ENCODE data around the gene KCNQ1OT1. TPM values are rescaled to one million over a fixed set of nuclear protein-coding genes. Genes with fewer than 3 reads are reported as not detected.

The KCNQ1OT1 gene
- total RNA-seq, 1 experiment from 2014 or later: 1.2 TPM

GRCh38 chr11:2702771-2703362 is 3.1 kb upstream of the KCNQ1OT1 start:
- no peak overlapping the region for H4K91ac ChIP-seq (ENCODE audit: insufficient read length, low read depth, low read length)
- no peak overlapping the region for H2BK120ac ChIP-seq (ENCODE audit: low read depth, low read length, poor library complexity, severe bottlenecking)
- H3K27ac ChIP-seq (ENCODE audit: insufficient read length, low read depth, low read length): no peak overlapping the region
- H3K27me3 Mint-ChIP-seq (ENCODE audit: low read depth): peaks cover 83% of the 10 kb centered on the region
- no peak overlapping the region for H3K9ac ChIP-seq (ENCODE audit: extremely low read depth, insufficient read length, low read length)
- no peak overlapping the region for H3K14ac ChIP-seq (ENCODE audit: insufficient read depth, low read length)
- peaks cover 3% of the 10 kb centered on the region; the same call in 1 of the 2 replicates for H3K4me1 ChIP-seq (ENCODE audit: insufficient read depth, low read length)
- H3K27ac Mint-ChIP-seq: peak overlapping the region in 2 of 3 experiments; percentile 49 to 74; a peak in 2 of 7 replicates
- no peak overlapping the region for H2BK5ac ChIP-seq (ENCODE audit: insufficient read length, low read length)
- H2BK15ac ChIP-seq (ENCODE audit: low read depth, low read length): no peak overlapping the region
- no peaks in the 10 kb centered on the region for H4K20me1 ChIP-seq (ENCODE audit: control insufficient read depth, insufficient read depth, insufficient read length)
- no peak for TF ChIP-seq CTCF (conservative IDR thresholded peaks at IDR 0.05)
- no peak overlapping the region for H4K5ac ChIP-seq (ENCODE audit: insufficient read length, low read depth, low read length)
- H3K79me2 ChIP-seq (ENCODE audit: insufficient read depth, low read length): no peaks in the 10 kb centered on the region; the same call in 1 of the 2 replicates
- H3K4ac ChIP-seq (ENCODE audit: low read depth, low read length): no peak overlapping the region
- no peak overlapping the region for H3K4me2 ChIP-seq (ENCODE audit: insufficient read depth, insufficient read length, low read length)
- H2AK5ac ChIP-seq (ENCODE audit: insufficient read length, low read length): no peak overlapping the region
- no peak overlapping the region for H4K8ac ChIP-seq (replicated peaks; ENCODE audit: insufficient read length, low read depth, low read length)
- H3K23ac ChIP-seq (ENCODE audit: insufficient read length, low read depth, low read length): no peak overlapping the region
- DNase-seq: no peak
- no CpG with 5 or more reads among the region's 17 CpGs for WGBS (ENCODE audit: extremely low coverage, insufficient read length, low lambda C conversion rate)
- H3K36me3 Mint-ChIP-seq (ENCODE audit: insufficient read depth in 1 of 3, low read depth in 3 of 3): peaks cover 2 to 28% (median 19%) of the 10 kb centered on the region in 3 experiments; a peak in 6 of 7 replicates
- no peaks in the 10 kb centered on the region for H3K9me3 ChIP-seq (ENCODE audit: control insufficient read depth, low read depth, low read length)
- no peak overlapping the region for H2BK12ac ChIP-seq (ENCODE audit: insufficient read length, low read depth, low read length)
- 0 out of 5 replicates have a peak overlapping the region, but pooled peaks of 1 of the 2 experiments have one; percentile 26 for H3K4me3 Mint-ChIP-seq
- no peaks in the 10 kb centered on the region; the same call in 1 of the 2 replicates for H3K27me3 ChIP-seq (ENCODE audit: insufficient read depth, low read length)
- no peak overlapping the region for H3T11ph ChIP-seq (ENCODE audit: low read length)
- H3K18ac ChIP-seq (ENCODE audit: insufficient read length, low read depth, low read length): no peak overlapping the region
- no peak overlapping the region for H3K56ac ChIP-seq (ENCODE audit: insufficient read length, low read depth, low read length)
- H3K9me3 Mint-ChIP-seq: peaks cover 16 to 20% of the 10 kb centered on the region in 2 experiments
- no peak overlapping the region for H2BK20ac ChIP-seq (ENCODE audit: low read depth, low read length, poor library complexity, severe bottlenecking)
- H3K23me2 ChIP-seq (ENCODE audit: insufficient read length, low read depth, low read length, poor library complexity, severe bottlenecking): peaks cover 7% of the 10 kb centered on the region
- no peaks in the 10 kb centered on the region for H3K79me1 ChIP-seq (ENCODE audit: insufficient read depth, low read depth, low read length, poor library complexity, severe bottlenecking)
- peaks cover 44 to 47% of the 10 kb centered on the region in 2 experiments for H3K4me1 Mint-ChIP-seq
- H2AFZ ChIP-seq (ENCODE audit: low read length): no peak overlapping the region
